Spleen (tissue), 7 donors: ENCODE results near the gene TDRD7.

Experiments
- CTCF ChIP-seq, 11 experiments: fragments of 200-600 bp in 7 of 11; fragments of 450-650 bp in 4 of 11; sonication (generic) in 4 of 11; IDR thresholded peaks in 8 of 11; conservative IDR thresholded peaks in 3 of 11; 1 replicate in 7 of 11; 2 replicates in 4 of 11; pipeline versions ENCODE4 v1.4.0 to v1.8.0; 2016 to 2021; ENCODE audit warnings: antibody characterized with exemption in 11 of 11, inconsistent platforms in 4 of 11, mild to moderate bottlenecking in 1 of 11
- POLR2A ChIP-seq, 3 donors: fragments of 450-650 bp; IDR thresholded peaks; one replicate each; pipeline ENCODE4 v1.5.1; 2017; ENCODE audit warnings: antibody characterized with exemption in 3 of 3, mild to moderate bottlenecking in 1 of 3
- POLR2AphosphoS5 ChIP-seq, 3 donors: sonication (generic); formaldehyde crosslinking; IDR thresholded peaks; one replicate each; pipeline ENCODE4 v1.5.1; 2017; ENCODE audit warnings: antibody characterized with exemption in 3 of 3
- donor health status: DM: no; HTN: no; CAD: no; lungs with moderate emphysema.
- donor health status: DM: no; HTN: no; CAD: no.
- donor health status: DM: no; HTN: no; CAD: no.

- TF ChIP-seq CTCF (IDR thresholded peaks at IDR 0.05 in 8 of 11, conservative IDR thresholded peaks at IDR 0.05 in 3 of 11) (no peak), POLR2A (IDR thresholded peaks at IDR 0.05) (no peak), POLR2AphosphoS5 (IDR thresholded peaks at IDR 0.05) (no peak)
Observed at GRCh38 chr9:97411440-97411788, 482 bp upstream of the TDRD7 start.
